H1 (cell line): Measurements from ENCODE around the gene CPTP.

Experiments used
- MAX ChIP-seq: IDR thresholded peaks from 2 replicates; pipeline ENCODE4 v1.6.1; 2012; ENCODE audit warnings: inconsistent platforms
- TF ChIP-seq, protein P1 (sequence below), 3 experiments: IDR thresholded peaks; 1 replicate in 2 of 3; 2 replicates in 1 of 3; pipeline versions ENCODE4 v1.5.1 to v1.6.1; 2011; ENCODE audit warnings: low read length in 3 of 3, mild to moderate bottlenecking in 3 of 3, inconsistent platforms in 2 of 3, low read depth in 1 of 3, moderate library complexity in 1 of 3; ENCODE audit not compliant: insufficient read depth in 1 of 3; ENCODE audit errors: control extremely low read depth in 1 of 3

DNA sequence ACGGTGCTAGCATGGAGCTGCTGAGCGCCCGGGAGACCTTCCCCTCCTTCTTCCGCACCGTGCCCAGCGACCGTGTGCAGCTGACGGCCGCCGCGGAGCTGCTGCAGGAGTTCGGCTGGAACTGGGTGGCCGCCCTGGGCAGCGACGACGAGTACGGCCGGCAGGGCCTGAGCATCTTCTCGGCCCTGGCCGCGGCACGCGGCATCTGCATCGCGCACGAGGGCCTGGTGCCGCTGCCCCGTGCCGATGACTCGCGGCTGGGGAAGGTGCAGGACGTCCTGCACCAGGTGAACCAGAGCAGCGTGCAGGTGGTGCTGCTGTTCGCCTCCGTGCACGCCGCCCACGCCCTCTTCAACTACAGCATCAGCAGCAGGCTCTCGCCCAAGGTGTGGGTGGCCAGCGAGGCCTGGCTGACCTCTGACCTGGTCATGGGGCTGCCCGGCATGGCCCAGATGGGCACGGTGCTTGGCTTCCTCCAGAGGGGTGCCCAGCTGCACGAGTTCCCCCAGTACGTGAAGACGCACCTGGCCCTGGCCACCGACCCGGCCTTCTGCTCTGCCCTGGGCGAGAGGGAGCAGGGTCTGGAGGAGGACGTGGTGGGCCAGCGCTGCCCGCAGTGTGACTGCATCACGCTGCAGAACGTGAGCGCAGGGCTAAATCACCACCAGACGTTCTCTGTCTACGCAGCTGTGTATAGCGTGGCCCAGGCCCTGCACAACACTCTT is 7.6 kb downstream of the CPTP start:
- TF ChIP-seq, protein P1, sequence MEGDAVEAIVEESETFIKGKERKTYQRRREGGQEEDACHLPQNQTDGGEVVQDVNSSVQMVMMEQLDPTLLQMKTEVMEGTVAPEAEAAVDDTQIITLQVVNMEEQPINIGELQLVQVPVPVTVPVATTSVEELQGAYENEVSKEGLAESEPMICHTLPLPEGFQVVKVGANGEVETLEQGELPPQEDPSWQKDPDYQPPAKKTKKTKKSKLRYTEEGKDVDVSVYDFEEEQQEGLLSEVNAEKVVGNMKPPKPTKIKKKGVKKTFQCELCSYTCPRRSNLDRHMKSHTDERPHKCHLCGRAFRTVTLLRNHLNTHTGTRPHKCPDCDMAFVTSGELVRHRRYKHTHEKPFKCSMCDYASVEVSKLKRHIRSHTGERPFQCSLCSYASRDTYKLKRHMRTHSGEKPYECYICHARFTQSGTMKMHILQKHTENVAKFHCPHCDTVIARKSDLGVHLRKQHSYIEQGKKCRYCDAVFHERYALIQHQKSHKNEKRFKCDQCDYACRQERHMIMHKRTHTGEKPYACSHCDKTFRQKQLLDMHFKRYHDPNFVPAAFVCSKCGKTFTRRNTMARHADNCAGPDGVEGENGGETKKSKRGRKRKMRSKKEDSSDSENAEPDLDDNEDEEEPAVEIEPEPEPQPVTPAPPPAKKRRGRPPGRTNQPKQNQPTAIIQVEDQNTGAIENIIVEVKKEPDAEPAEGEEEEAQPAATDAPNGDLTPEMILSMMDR (IDR thresholded peaks at IDR 0.05; ENCODE audit: control extremely low read depth in 1 of 3, insufficient read depth in 1 of 3, low read depth in 1 of 3, low read length in 3 of 3) = no peak
- TF ChIP-seq MAX = no peak
